ENCODE results near the gene DMRTC2.

Gene DMRTC2

GRCh38 chr19:41883463-41883820 lies 38.6 kb downstream of the DMRTC2 start:
- no peak for DNase-seq
- TF ChIP-seq POLR2A (IDR thresholded peaks at IDR 0.05; ENCODE audit: low read length), result no peak
- TF ChIP-seq GATA1 (IDR thresholded peaks at IDR 0.05; ENCODE audit: low read depth, low read length), result no peak

DNA sequence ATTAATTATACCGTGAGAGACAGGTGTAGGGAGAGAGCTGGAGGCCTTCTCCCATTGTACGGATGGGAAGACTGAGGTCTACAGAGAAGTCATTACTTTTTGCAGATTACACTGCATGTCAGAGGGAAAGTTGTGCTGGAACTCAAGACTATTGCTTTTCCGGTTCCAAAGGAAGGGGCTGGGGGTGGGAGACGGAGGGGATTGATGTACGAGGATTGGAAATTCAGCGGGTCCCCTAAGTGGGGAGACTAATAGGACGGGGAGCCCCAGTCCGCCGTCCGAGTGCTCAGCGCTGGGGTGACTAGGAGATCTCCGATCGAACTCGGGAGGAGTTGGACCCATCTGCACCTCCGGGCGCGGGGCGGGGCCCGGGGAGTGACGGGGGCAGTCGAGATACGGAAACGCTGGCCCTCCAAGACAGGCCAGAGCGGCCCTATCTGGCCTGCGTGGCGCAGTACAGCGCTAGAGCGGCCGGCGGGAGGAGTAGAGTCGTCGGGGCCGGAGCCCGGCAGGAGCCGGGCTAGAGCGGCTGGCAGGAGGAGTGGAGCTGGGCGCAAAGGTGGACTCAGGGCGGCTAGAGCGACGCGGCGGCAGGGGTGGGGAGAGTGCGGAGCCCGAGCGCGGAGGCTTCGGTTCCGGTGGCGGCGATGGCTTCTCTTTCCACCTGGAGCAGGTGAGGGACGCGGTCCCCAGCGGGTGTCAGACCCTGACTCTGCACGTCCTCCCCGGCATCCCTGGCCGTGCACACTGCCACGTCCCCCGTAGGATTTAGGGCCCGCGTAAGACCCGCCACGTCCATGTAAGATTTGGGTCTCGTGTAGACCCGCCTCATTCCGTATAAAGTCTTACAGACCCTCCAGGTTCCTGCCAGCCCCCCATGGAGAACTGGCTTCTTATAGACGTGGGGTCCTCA lies 39.2 kb downstream of the DMRTC2 start:
- TF ChIP-seq POLR2A (IDR thresholded peaks at IDR 0.05; ENCODE audit: low read length) (peak; percentile 66), GATA1 (IDR thresholded peaks at IDR 0.05; ENCODE audit: low read depth, low read length) (no peak)

GRCh38 chr19:41886761-41887710 lies 42.2 kb downstream of the DMRTC2 start:
- DNase-seq, result no peak
- TF ChIP-seq POLR2A (IDR thresholded peaks at IDR 0.05; ENCODE audit: low read length), result no peak
- no peak for TF ChIP-seq GATA1 (IDR thresholded peaks at IDR 0.05; ENCODE audit: low read depth, low read length)

More for the DNA sequence above, 39.2 kb downstream of the DMRTC2 start:
- DNase-seq, result peak; percentile 97 to 98

GRCh38 chr19:41887711-41888382 lies 43.0 kb downstream of the DMRTC2 start:
- TF ChIP-seq POLR2A (IDR thresholded peaks at IDR 0.05; ENCODE audit: low read length) (no peak), GATA1 (IDR thresholded peaks at IDR 0.05; ENCODE audit: low read depth, low read length) (no peak)
- no peak for DNase-seq

DNA sequence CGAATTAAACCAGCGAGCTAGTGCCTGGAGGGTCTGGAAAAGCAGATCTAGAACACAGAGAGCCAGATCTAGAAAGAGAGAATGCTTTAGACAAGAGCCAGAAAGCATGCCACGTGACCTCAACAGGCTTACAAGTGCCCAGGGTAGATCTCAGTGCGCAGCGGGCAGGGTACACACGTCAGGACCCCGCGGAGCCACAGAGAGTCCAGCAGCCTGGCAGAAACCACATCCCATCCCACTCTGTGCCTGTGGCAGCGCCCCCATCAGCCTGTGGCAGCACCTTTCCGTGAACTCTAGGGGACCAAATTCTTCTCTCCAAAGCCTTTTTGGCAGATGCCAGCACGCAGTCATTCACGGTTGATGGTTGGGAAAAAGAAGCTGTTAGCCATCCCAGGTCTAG lies 44.1 kb downstream of the DMRTC2 start:
- no peak for TF ChIP-seq GATA1 (IDR thresholded peaks at IDR 0.05; ENCODE audit: low read depth, low read length)
- no peak for TF ChIP-seq POLR2A (IDR thresholded peaks at IDR 0.05; ENCODE audit: low read length)
- DNase-seq, result no peak

DNA sequence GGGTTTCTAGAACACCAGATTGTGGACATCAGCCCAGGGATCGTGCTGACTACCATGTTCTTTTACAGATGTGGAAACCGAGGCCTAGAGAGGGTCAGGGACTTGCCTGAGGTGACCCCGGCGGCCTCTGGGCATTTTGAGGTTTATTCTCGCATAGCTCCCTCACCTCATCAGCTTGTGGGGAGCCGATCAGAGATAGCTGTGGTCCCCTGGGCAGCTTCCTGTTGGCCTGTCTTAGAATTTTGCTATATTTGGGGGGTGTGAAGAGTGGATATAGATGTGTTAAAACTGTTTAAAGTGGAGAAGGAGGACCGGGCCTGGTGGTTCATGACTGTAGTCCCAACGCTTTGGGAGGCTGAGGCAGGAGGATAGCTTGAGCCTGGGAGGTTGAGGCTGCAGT lies 45.1 kb downstream of the DMRTC2 start:
- TF ChIP-seq GATA1 (IDR thresholded peaks at IDR 0.05; ENCODE audit: low read depth, low read length) (no peak), POLR2A (IDR thresholded peaks at IDR 0.05; ENCODE audit: low read length) (no peak)
- DNase-seq, result no peak

GRCh38 chr19:41890936-41891335 lies 46.1 kb downstream of the DMRTC2 start:
- TF ChIP-seq POLR2A (IDR thresholded peaks at IDR 0.05; ENCODE audit: low read length) (no peak), GATA1 (IDR thresholded peaks at IDR 0.05; ENCODE audit: low read depth, low read length) (no peak)

DNA sequence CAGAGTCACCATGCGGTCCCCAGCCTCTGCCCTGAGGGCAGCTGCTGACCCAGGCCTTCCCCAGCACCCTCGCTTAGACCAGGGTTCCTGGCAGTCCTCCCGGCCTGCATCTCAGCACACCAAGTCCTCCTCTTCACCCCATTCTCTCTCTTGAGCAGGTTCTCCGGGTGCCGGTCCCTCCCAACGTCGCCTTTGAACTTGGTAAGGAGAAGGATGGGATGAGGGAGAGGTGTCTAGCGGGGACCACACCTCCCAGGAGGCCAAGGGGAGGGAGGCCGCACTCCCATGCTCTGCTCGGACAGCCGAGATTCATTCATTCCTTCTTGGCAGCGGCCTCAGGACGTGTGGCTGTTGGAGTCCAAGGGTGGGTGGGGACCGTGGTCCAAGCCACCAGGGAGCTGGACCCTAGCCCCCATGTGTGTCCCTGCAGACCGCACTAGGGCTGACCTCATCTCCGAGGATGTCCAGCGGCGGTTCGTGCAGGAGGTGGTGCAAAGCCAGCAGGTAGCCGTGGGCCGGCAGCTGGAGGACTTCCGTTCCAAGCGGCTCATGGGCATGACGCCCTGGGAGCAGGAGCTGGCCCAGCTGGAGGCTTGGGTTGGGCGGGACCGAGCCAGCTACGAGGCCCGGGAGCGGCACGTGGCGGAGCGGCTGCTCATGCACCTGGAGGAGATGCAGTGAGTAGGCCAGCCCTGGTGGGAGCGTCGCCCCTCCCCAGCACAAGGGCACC lies 47.5 kb downstream of the DMRTC2 start:
- DNase-seq, result no peak
- TF ChIP-seq POLR2A (IDR thresholded peaks at IDR 0.05; ENCODE audit: low read length) (no peak), GATA1 (IDR thresholded peaks at IDR 0.05; ENCODE audit: low read depth, low read length) (no peak)

More at GRCh38 chr19:41890936-41891335, 46.1 kb downstream of the DMRTC2 start:
- no peak for DNase-seq

GRCh38 chr19:41893899-41894298 lies 49.1 kb downstream of the DMRTC2 start:
- TF ChIP-seq POLR2A (IDR thresholded peaks at IDR 0.05; ENCODE audit: low read length), result no peak
- TF ChIP-seq GATA1 (IDR thresholded peaks at IDR 0.05; ENCODE audit: low read depth, low read length), result no peak
- DNase-seq, result peak in 1 of 2 experiments; percentile 49

GRCh38 chr19:41894350-41894749 lies 49.5 kb downstream of the DMRTC2 start:
- TF ChIP-seq POLR2A (IDR thresholded peaks at IDR 0.05; ENCODE audit: low read length) (no peak), GATA1 (IDR thresholded peaks at IDR 0.05; ENCODE audit: low read depth, low read length) (no peak)
- no peak for DNase-seq

GRCh38 chr19:41895745-41896580 lies 51.1 kb downstream of the DMRTC2 start:
- TF ChIP-seq POLR2A (IDR thresholded peaks at IDR 0.05; ENCODE audit: low read length) (no peak), GATA1 (IDR thresholded peaks at IDR 0.05; ENCODE audit: low read depth, low read length) (no peak)
- no peak for DNase-seq

- no peak for DNase-seq
- TF ChIP-seq GATA1 (IDR thresholded peaks at IDR 0.05; ENCODE audit: low read depth, low read length), result no peak
- TF ChIP-seq POLR2A (IDR thresholded peaks at IDR 0.05; ENCODE audit: low read length), result no peak
Measured at GRCh38 chr19:41896581-41896942, 51.7 kb downstream of the DMRTC2 start.

All from erythroblast (primary cell).